ENCODE measurements around the gene MYO5A. TPM values are rescaled to one million over a fixed set of nuclear protein-coding genes. Genes with fewer than 3 reads are reported as not detected.

MYO5A gene
- total and polyA plus RNA-seq, 2 donors (not counting 1 experiment from before 2014, with no cell fraction given): 12.2 to 44.4 TPM

GRCh38 chr15:52284164-52284563 is 244.5 kb downstream of the MYO5A start:
- no peaks in the 10 kb centered on the region for H3K36me3 ChIP-seq (replicated peaks in 1 of 2; ENCODE audit: control extremely low read depth in 1 of 2, control insufficient read depth in 1 of 2, extremely low read depth in 1 of 2, insufficient read depth in 2 of 2, low read length in 1 of 2)
- 100% methylated on average over 1 of the region's 3 CpGs for WGBS (ENCODE audit: insufficient coverage)
- no peaks in the 10 kb centered on the region for H3K27me3 ChIP-seq (replicated peaks in 1 of 4; ENCODE audit: control extremely low read depth in 1 of 4, control insufficient read depth in 3 of 4, insufficient read depth in 4 of 4, low read length in 3 of 4)
- no peak overlapping the region for H3K4me2 ChIP-seq (replicated peaks; ENCODE audit: low read depth, low read length, poor library complexity, severe bottlenecking)
- H3K4me1 Mint-ChIP-seq: no peaks in the 10 kb centered on the region
- H3K9ac ChIP-seq (ENCODE audit: low read length): no peak overlapping the region
- no peaks in the 10 kb centered on the region for H3K4me1 ChIP-seq (ENCODE audit: control insufficient read depth in 2 of 2, insufficient read depth in 2 of 2, low read length in 2 of 2)
- intact Hi-C loops (cut with micrococcal nuclease): no loop called here
- no peak overlapping the region for H3K27ac ChIP-seq (ENCODE audit: low read length in 2 of 2)
- ChIA-PET CTCF (no interaction called here), POLR2A (no interaction called here)
- ATAC-seq (ENCODE audit: low read depth) (no peak), DNase-seq (no peak)
- no peaks in the 10 kb centered on the region for H4K20me1 ChIP-seq (ENCODE audit: control insufficient read depth, insufficient read depth, low read length, poor library complexity, severe bottlenecking)
- no peak overlapping the region for H2AFZ ChIP-seq (ENCODE audit: insufficient read depth, low read depth, low read length, poor library complexity, severe bottlenecking)
- H3K4me3 ChIP-seq (ENCODE audit: control extremely low read depth in 1 of 5, extremely low read depth in 1 of 5, insufficient read depth in 1 of 5, low read depth in 2 of 5, low read length in 4 of 5): no peak overlapping the region
- no peak overlapping the region for H3K27ac Mint-ChIP-seq
- H3K9me3 ChIP-seq (ENCODE audit: control extremely low read depth in 1 of 3, control insufficient read depth in 2 of 3, insufficient read depth in 1 of 3, low read length in 2 of 3): no peaks in the 10 kb centered on the region
- H3K27me3 Mint-ChIP-seq: no peaks in the 10 kb centered on the region
- no peak for TF ChIP-seq EZH2 (IDR thresholded peaks at IDR 0.05; ENCODE audit: borderline replicate concordance, insufficient read depth, low read depth, low read length, poor library complexity, severe bottlenecking)
- TF ChIP-seq CTCF (IDR thresholded peaks at IDR 0.05): no peak
- H3K79me2 ChIP-seq (ENCODE audit: control insufficient read depth, insufficient read depth, low read length): no peaks in the 10 kb centered on the region
- no peaks in the 10 kb centered on the region for H3K9me3 Mint-ChIP-seq (ENCODE audit: insufficient read depth)
- no peak overlapping the region for H3K4me3 Mint-ChIP-seq

DNA sequence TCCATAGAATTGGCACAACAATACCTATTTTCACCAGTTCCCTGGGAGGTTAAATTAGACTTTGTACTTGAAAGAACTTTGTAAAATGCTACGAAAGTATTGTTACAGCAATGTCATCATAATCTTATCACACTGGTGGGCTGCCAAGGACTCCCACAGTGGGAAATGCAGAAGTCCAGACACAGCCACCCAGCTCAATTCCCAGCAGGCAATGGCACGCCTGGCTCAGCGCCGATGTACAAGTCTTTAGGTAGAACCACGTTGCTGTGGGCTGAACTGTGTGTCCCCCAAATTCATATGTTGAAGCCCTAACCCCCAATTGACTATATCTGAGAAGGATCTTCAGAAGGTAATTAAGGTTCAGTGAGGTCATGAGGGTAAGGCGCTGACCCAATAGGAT is 245.4 kb downstream of the MYO5A start:
- H3K4me1 Mint-ChIP-seq: no peaks in the 10 kb centered on the region
- Histone ChIP-seq H3K9ac (ENCODE audit: low read length) (no peak overlapping the region), H2AFZ (ENCODE audit: insufficient read depth, low read depth, low read length, poor library complexity, severe bottlenecking) (no peak overlapping the region), H3K36me3 (replicated peaks in 1 of 2; ENCODE audit: control extremely low read depth in 1 of 2, control insufficient read depth in 1 of 2, extremely low read depth in 1 of 2, insufficient read depth in 2 of 2, low read length in 1 of 2) (no peaks in the 10 kb centered on the region), H3K27me3 (replicated peaks in 1 of 4; ENCODE audit: control extremely low read depth in 1 of 4, control insufficient read depth in 3 of 4, insufficient read depth in 4 of 4, low read length in 3 of 4) (no peaks in the 10 kb centered on the region), H3K27ac (ENCODE audit: low read length in 2 of 2) (no peak overlapping the region), H3K4me3 (ENCODE audit: control extremely low read depth in 1 of 5, extremely low read depth in 1 of 5, insufficient read depth in 1 of 5, low read depth in 2 of 5, low read length in 4 of 5) (no peak overlapping the region), H3K9me3 (ENCODE audit: control extremely low read depth in 1 of 3, control insufficient read depth in 2 of 3, insufficient read depth in 1 of 3, low read length in 2 of 3) (no peaks in the 10 kb centered on the region), H3K4me1 (ENCODE audit: control insufficient read depth in 2 of 2, insufficient read depth in 2 of 2, low read length in 2 of 2) (no peaks in the 10 kb centered on the region), H4K20me1 (ENCODE audit: control insufficient read depth, insufficient read depth, low read length, poor library complexity, severe bottlenecking) (no peaks in the 10 kb centered on the region), H3K4me2 (replicated peaks; ENCODE audit: low read depth, low read length, poor library complexity, severe bottlenecking) (no peak overlapping the region), H3K79me2 (ENCODE audit: control insufficient read depth, insufficient read depth, low read length) (no peaks in the 10 kb centered on the region)
- no peak overlapping the region for H3K4me3 Mint-ChIP-seq
- WGBS (ENCODE audit: insufficient coverage): 93% methylated on average over 6 of the region's 6 CpGs
- no peaks in the 10 kb centered on the region for H3K27me3 Mint-ChIP-seq
- no peak for ATAC-seq (ENCODE audit: low read depth)
- ChIA-PET CTCF (no interaction called here), POLR2A (no interaction called here)
- no peak for DNase-seq
- TF ChIP-seq EZH2 (IDR thresholded peaks at IDR 0.05; ENCODE audit: borderline replicate concordance, insufficient read depth, low read depth, low read length, poor library complexity, severe bottlenecking): no peak
- intact Hi-C loops (cut with micrococcal nuclease): no loop called here
- H3K27ac Mint-ChIP-seq: no peak overlapping the region
- H3K9me3 Mint-ChIP-seq (ENCODE audit: insufficient read depth): no peaks in the 10 kb centered on the region

Data from B cell (primary cell).